Left ventricle myocardium inferior (tissue), 1 donor: Measurements from ENCODE around the gene RASSF7. TPM values are rescaled to one million over a fixed set of nuclear protein-coding genes. Genes with fewer than 3 reads are reported as not detected.

ENCODE experiments used
- DNase-seq: peaks from one replicate; pipeline ENCODE4 v3.0.0-alpha.2; 2020
- H3K27ac ChIP-seq: fragments of 200-600 bp; replicated peaks from 2 replicates; pipeline ENCODE4 v1.8.0; 2021
- H3K27me3 ChIP-seq: fragments of 200-600 bp; 2 replicates; pipeline ENCODE4 v1.8.0; 2021; ENCODE audit warnings: low read depth
- H3K36me3 ChIP-seq: fragments of 200-600 bp; 2 replicates; pipeline ENCODE4 v1.8.0; 2021
- H3K4me1 ChIP-seq: fragments of 200-600 bp; 2 replicates; pipeline ENCODE4 v1.8.0; 2021
- H3K4me3 ChIP-seq: fragments of 200-600 bp; 2 replicates; pipeline ENCODE4 v1.8.0; 2021; ENCODE audit warnings: mild to moderate bottlenecking, moderate library complexity
- H3K9me3 ChIP-seq: fragments of 200-600 bp; replicated peaks from 2 replicates; pipeline ENCODE4 v1.8.0; 2021
- intact Hi-C: fragments of 100-400 bp; cut with micrococcal nuclease; formaldehyde crosslinking; loops from one replicate; pipeline ENCODE4 v1.11.0; 2022
- total RNA-seq: library from RNA; stranded (reverse); fragmentation: NEBNext Ultra II Directional; extraction: Animal tissue kit (Norgen Biotek cat#: 25700); gene quantifications from one replicate; pipeline ENCODE4 v1.2.1, GENCODE V29; 2021
- TF ChIP-seq, protein P1 (sequence below): fragments of 200-600 bp; IDR thresholded peaks from 2 replicates; pipeline ENCODE4 v1.8.0; 2021; ENCODE audit warnings: antibody characterized with exemption, mild to moderate bottlenecking, borderline replicate concordance
- donor health status: DM: no; HTN: yes; CAD: no; lungs with severe emphysema.

Gene RASSF7
- total RNA-seq, 1 donor from 2014 or later = 4.5 TPM

DNA sequence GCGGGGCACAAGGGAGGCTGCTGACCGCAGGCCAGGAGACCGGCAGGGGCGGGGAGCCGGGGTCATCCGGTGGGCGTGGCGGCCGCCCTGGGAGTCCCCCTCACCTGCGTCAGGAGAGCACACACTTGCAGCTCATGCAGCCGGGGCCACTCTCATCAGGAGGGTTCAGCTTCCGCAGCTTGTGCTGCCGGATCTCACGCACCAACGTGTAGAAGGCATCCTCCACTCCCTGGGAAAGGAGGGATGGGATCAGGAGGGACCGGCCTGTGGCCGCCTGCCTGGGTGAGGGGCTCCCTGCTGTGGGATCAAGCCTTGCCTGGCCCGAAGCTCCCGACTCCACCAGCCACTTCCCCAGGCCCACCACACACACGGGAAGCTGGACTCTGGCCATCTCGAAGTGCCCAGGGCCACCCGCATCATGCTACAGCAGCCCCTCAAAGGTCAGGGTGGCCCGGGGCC lies 28.2 kb upstream of the RASSF7 start:
- TF ChIP-seq, protein P1, sequence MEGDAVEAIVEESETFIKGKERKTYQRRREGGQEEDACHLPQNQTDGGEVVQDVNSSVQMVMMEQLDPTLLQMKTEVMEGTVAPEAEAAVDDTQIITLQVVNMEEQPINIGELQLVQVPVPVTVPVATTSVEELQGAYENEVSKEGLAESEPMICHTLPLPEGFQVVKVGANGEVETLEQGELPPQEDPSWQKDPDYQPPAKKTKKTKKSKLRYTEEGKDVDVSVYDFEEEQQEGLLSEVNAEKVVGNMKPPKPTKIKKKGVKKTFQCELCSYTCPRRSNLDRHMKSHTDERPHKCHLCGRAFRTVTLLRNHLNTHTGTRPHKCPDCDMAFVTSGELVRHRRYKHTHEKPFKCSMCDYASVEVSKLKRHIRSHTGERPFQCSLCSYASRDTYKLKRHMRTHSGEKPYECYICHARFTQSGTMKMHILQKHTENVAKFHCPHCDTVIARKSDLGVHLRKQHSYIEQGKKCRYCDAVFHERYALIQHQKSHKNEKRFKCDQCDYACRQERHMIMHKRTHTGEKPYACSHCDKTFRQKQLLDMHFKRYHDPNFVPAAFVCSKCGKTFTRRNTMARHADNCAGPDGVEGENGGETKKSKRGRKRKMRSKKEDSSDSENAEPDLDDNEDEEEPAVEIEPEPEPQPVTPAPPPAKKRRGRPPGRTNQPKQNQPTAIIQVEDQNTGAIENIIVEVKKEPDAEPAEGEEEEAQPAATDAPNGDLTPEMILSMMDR = no peak
- DNase-seq = no peak
- intact Hi-C loops = no loop called here

DNA sequence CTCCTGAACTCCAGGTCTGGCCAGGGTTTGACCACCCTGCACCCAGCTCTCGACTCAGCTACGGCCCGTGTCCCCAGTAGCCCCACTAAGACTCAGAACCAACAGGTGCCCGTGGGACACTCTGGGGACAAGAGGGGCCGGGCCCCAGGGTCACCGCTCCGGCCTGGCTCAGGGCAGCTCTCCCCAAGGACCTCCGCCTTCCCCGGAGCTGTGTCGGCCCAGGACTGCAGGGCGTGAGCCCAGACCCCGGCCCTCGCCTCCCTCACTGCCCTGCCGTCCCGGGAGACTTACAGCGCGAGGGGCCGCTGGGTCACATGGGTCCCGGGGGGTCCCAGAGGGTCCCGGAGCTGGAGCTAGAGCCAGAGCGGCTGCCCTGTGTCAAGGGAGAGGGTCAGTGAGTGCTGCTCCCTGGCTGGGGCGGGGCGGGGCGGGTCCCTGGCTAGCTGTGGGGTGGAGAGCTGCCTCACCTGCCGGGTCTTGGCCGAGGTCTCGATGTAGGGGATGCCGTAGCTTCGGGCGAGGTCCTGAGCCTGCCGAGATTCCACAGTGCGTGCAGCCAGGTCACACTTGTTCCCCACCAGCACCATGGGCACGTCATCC lies 27.7 kb upstream of the RASSF7 start:
- peaks cover 54% of the 10 kb centered on the region for H3K4me1 ChIP-seq

More for the DNA sequence above, 28.2 kb upstream of the RASSF7 start:
- Histone ChIP-seq H3K27me3 (peaks cover 12% of the 10 kb centered on the region), H3K4me3 (no peak overlapping the region), H3K27ac (peak overlapping the region; percentile 48), H3K9me3 (no peaks in the 10 kb centered on the region), H3K36me3 (peaks cover 28% of the 10 kb centered on the region), H3K4me1 (peaks cover 51% of the 10 kb centered on the region)

DNA sequence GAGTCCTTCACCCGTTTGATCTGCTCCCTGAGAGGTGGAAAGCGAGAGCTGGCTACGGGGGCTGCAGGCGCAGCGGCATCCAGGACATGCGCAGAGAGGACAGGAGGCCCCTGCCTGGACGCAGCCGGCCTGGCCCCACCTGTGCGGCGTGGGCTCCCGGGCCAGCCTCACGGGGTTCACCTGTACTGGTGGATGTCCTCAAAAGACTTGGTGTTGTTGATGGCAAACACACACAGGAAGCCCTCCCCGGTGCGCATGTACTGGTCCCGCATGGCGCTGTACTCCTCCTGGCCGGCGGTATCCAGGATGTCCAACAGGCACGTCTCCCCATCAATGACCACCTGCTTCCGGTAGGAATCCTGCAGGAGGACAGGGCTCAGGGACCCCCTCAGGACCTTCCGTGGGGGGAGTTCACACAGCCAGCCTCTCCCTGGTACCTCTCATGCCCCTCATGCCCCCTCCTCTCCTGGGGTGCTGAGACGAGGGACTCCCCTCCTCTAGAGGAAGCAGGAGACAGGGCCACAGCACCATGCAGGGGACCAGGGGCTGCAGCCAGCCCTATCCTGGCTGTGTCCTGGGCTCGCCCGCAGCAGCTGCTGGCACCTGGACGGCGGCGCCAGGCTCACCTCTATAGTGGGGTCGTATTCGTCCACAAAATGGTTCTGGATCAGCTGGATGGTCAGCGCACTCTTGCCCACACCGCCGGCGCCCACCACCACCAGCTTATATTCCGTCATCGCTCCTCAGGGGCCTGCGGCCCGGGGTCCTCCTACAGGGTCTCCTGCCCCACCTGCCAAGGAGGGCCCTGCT lies 27.0 kb upstream of the RASSF7 start:
- H3K4me1 ChIP-seq = peaks cover 54% of the 10 kb centered on the region
- no peaks in the 10 kb centered on the region for H3K9me3 ChIP-seq
- no peak overlapping the region for H3K27ac ChIP-seq
- TF ChIP-seq, protein P1 = no peak
- intact Hi-C loops = no loop called here
- H3K27me3 ChIP-seq = peaks cover 22% of the 10 kb centered on the region
- no peak for DNase-seq
- peaks cover 28% of the 10 kb centered on the region for H3K36me3 ChIP-seq
- peak overlapping the region; percentile 94 for H3K4me3 ChIP-seq

More for the DNA sequence above, 27.7 kb upstream of the RASSF7 start:
- Histone ChIP-seq H3K27ac (peak overlapping the region; percentile 48), H3K27me3 (peaks cover 17% of the 10 kb centered on the region), H3K4me3 (no peak overlapping the region), H3K36me3 (peaks cover 28% of the 10 kb centered on the region), H3K9me3 (no peaks in the 10 kb centered on the region)
- no peak for DNase-seq
- intact Hi-C loops = no loop called here
- TF ChIP-seq, protein P1 = no peak

DNA sequence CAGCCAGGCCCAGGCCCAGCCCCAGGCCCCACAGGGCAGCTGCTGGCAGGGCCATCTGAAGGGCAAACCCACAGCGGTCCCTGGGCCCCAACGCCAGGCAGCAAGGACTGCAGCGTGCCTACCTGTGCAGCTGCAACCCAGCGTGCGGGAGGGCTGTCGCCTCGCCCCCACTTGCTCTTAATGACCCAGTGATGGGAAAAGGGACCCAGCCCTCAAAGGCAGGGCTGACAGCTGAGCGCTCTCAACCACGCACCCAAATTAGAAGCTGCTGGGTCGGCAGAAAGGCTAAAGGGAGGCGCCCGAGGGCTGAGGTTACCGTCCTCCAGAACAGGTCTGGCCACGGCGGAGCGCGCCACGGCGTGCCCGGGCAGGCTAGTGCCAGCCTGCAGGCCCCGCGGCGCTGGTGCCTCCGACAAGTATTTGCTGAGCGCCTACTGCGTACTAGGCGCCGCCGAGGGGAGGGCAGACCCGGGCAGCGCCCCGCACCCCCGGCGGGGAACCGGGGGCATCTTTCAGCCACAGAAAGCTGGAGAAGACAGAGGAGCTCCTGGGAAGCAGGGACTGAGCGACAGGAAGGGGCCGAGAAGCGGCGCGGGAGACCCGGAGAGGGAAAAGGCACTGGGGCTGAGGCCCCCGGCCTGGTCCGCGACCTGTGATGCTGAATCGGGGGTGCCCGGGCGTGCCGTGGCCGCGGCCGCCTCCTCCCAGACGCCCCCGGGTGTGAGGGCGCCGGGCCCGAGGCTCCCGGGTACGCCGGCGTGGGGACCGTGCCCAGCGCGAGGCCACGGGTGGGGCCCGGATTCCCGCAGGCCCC lies 26.2 kb upstream of the RASSF7 start:
- TF ChIP-seq, protein P1 = no peak
- H3K36me3 ChIP-seq = peaks cover 28% of the 10 kb centered on the region
- no peaks in the 10 kb centered on the region for H3K9me3 ChIP-seq
- H3K27ac ChIP-seq = peak overlapping the region; percentile 91
- H3K4me1 ChIP-seq = peaks cover 54% of the 10 kb centered on the region
- peak overlapping the region; percentile 94 for H3K4me3 ChIP-seq
- DNase-seq = peak; percentile 26
- peaks cover 23% of the 10 kb centered on the region for H3K27me3 ChIP-seq
- intact Hi-C loops = no loop called here

- TF ChIP-seq, protein P1 = no peak
- peaks cover 54% of the 10 kb centered on the region for H3K4me1 ChIP-seq
- H3K27me3 ChIP-seq = peaks cover 29% of the 10 kb centered on the region
- no peak for DNase-seq
- no peaks in the 10 kb centered on the region for H3K9me3 ChIP-seq
- intact Hi-C loops = no loop called here
- H3K27ac ChIP-seq = peak overlapping the region; percentile 91
- H3K36me3 ChIP-seq = peaks cover 28% of the 10 kb centered on the region
- H3K4me3 ChIP-seq = peak overlapping the region; percentile 94
Measured at GRCh38 chr11:535210-535518, 25.6 kb upstream of the RASSF7 start.
